ENCODE measurements around the gene GRB10.

The GRB10 gene
- total RNA-seq = 36.1 to 43.4 reads per million in 2 experiments

GRCh38 chr7:50782375-50783208 is at the start of gene GRB10:
TSS of gene GRB10 (minus strand) at chr7:50782896. CDS start at chr7:50732322, 50,574 bp downstream.
- no peak for DNase-seq (ENCODE audit: low read depth)

GRCh38 chr7:50828801-50829200 is 46.1 kb upstream of the GRB10 start:
- DNase-seq (ENCODE audit: low read depth) = no peak

- no peak for DNase-seq (ENCODE audit: low read depth)
These were observed 45.4 kb upstream of the GRB10 start for GRCh38 chr7:50828116-50828515.

- DNase-seq (ENCODE audit: low read depth) = no peak
These were observed 44.6 kb upstream of the GRB10 start for GRCh38 chr7:50827281-50827680.

- no peak for DNase-seq (ENCODE audit: low read depth)
These were observed 43.9 kb upstream of the GRB10 start for GRCh38 chr7:50826371-50827172.

GRCh38 chr7:50825465-50825864 is 42.8 kb upstream of the GRB10 start:
- no peak for DNase-seq (ENCODE audit: low read depth)

GRCh38 chr7:50824882-50825281 is 42.2 kb upstream of the GRB10 start:
- no peak for DNase-seq (ENCODE audit: low read depth)

GRCh38 chr7:50822706-50823105 is 40.0 kb upstream of the GRB10 start:
- no peak for DNase-seq (ENCODE audit: low read depth)

GRCh38 chr7:50822110-50822509 is 39.4 kb upstream of the GRB10 start:
- DNase-seq (ENCODE audit: low read depth) = no peak

GRCh38 chr7:50821457-50822008 is 38.8 kb upstream of the GRB10 start:
- no peak for DNase-seq (ENCODE audit: low read depth)

GRCh38 chr7:50818324-50818723 is 35.6 kb upstream of the GRB10 start:
- no peak for DNase-seq (ENCODE audit: low read depth)

GRCh38 chr7:50817561-50817960 is 34.9 kb upstream of the GRB10 start:
- DNase-seq (ENCODE audit: low read depth) = no peak

GRCh38 chr7:50815138-50815537 is 32.4 kb upstream of the GRB10 start:
- no peak for DNase-seq (ENCODE audit: low read depth)

- no peak for DNase-seq (ENCODE audit: low read depth)
These were observed 31.5 kb upstream of the GRB10 start for GRCh38 chr7:50814166-50814565.

GRCh38 chr7:50812841-50813475 is 30.3 kb upstream of the GRB10 start:
- no peak for DNase-seq (ENCODE audit: low read depth)

- DNase-seq (ENCODE audit: low read depth) = no peak
These were observed 29.4 kb upstream of the GRB10 start for GRCh38 chr7:50812094-50812493.

GRCh38 chr7:50808282-50808888 is 25.7 kb upstream of the GRB10 start:
- no peak for DNase-seq (ENCODE audit: low read depth)

GRCh38 chr7:50807026-50807730 is 24.5 kb upstream of the GRB10 start:
- DNase-seq (ENCODE audit: low read depth) = no peak

GRCh38 chr7:50806143-50806542 is 23.4 kb upstream of the GRB10 start:
- no peak for DNase-seq (ENCODE audit: low read depth)

GRCh38 chr7:50805447-50806125 is 22.9 kb upstream of the GRB10 start:
- DNase-seq (ENCODE audit: low read depth) = no peak
